NCI-H187 (cell line): ENCODE data around the gene PAQR4.
"Not testable (repeated sequence)": the region's sequence is repeated elsewhere in the genome, so short reads cannot be mapped to it uniquely, and the experiment has no call there.

Source experiments
- DNase-seq, 2 experiments: peaks; one replicate each; lab custom pipeline; 2025; lab: John Stamatoyannopoulos, UW

PAQR4 gene

DNA sequence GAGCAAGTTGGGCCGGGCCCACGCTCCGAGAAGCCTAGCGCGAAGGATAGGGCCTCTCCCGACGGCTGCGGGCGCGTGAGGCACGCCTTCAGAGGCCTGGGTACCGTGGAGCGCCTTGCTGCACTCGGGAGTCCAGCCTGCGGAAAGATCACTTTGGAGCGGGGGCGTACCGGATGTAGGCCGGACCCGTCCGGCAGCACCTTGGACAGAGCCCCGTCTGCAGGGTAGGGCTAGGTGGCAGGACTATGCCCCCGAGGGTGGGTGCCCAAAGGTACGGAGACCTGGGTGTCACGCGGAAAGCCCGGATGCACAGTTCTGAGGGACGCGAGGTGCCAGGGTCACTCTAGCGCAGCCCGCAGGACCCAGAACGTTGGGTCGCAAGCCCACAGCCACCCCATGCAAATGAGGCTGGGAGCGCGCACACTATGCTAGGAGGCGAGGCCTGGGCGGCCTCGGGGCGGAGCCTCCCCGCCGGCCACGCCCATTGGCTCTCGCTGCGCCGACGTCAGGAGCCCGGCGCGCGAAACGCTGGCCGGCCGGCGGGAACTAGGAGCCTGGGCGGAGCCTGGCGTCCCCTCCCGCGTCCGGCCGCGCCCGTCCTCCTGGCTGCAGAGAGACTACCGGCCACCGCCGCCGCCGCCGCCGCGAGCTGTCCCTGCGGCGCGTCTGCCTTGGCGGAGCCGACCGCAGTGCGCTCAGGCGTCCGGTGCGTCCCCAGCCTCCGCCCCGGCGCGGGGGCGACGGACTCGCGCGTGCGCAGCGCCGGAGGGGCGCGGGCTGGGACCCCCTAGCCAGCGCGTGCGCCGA is at the start of gene PAQR4:
TSS of gene PAQR4 (plus strand) at position 611 of the 807 bp plus-strand sequence. CDS start 327 bp downstream, outside the sequence.
- DNase-seq, result peak; percentile 92 to 95

DNA sequence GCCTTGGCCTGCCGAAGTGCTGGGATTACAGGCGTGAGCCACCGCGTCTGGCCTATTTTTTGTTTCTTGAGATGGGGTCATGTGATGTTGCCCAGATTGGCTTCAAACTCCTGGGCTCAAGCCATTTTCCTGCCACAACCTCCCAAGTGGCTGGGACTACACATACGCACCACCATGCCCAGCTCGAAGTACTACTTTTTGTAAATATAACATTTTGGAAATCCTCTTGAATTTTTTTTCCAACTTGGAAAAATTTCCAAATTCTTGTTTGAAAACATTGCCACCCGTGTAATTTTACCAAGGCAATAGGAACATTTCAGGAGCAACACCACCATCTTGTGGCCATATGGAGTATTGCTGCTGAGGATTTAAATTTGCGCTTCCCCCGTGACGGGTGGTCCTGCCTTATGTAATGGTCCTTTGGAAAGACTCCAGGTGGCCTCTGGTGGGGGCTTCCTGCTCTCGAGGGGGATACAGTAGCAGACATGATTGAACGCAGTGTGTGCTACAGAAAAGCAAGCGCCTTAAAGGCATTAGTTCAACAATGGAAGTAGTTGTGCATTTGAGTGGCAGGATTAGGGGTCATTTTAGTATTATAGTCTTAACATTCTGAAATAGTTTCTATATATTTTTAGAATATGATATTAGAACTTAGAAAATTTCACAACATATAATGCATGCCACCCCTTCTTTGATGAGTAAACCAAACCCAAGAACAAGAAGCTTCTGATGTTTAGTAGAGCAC is 49.5 kb upstream of the PAQR4 start:
- DNase-seq, result peak in 1 of 2 experiments; percentile 60

DNA sequence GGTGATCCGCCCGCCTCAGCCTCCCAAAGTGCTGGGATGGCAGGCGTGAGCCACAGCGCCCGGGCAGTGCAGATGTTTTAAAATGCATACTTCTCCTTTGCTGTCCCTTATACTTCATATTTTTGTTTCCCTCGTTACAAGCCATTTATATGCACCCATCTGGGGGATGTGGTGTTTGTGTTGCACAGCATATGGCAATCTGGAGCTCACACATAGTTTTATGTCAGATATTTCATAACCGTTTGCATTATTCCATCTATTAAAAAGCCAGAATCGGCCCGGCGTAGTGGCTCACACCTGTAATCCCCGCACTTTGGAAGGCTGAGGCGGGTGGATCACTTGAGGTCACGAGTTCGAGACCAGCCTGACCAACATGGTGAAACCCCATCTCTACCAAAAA is 45.7 kb upstream of the PAQR4 start:
- DNase-seq, result no peak

DNA sequence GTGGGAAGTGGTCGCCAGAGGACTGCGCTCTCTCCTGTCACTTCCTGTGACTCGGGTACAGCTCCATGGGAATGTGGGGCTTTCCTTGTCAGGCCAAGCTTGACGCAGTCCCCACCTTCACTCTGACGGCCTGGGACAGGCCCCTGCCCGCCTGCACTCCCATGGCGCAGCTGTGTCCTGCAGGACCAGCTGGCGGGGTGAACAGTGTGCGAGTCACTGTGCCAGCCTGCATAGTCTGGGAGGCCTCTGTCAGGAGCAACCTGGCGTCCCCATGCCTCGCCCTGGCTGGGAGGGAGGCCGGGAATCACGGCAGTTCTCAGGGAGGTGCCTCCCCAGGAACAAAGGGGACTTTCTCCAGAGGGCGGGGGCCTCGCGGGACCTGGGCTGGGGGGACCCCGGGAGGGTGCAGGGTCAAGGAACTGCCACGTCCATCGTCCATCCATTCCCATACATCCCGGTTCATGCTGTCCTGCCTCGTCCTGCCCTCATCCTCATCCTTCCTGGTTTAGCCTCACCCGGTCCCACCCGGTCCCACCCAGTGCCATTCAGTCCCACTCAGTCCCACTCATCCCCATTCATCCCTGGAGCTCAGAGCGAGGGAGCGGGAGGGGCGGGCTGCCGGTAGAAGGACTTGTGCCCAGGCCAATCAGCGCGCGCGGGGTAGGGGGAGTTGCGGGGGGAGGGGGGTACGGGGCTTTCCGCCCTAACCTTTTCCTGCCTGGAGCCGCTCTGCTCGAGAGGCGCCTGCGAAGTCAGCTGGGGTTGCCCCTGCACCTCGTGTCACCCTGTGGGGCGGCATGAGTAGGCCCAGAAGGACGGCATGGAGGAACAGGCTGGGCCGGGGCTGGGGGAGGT is 44.0 kb upstream of the PAQR4 start:
- DNase-seq, result no peak

DNA sequence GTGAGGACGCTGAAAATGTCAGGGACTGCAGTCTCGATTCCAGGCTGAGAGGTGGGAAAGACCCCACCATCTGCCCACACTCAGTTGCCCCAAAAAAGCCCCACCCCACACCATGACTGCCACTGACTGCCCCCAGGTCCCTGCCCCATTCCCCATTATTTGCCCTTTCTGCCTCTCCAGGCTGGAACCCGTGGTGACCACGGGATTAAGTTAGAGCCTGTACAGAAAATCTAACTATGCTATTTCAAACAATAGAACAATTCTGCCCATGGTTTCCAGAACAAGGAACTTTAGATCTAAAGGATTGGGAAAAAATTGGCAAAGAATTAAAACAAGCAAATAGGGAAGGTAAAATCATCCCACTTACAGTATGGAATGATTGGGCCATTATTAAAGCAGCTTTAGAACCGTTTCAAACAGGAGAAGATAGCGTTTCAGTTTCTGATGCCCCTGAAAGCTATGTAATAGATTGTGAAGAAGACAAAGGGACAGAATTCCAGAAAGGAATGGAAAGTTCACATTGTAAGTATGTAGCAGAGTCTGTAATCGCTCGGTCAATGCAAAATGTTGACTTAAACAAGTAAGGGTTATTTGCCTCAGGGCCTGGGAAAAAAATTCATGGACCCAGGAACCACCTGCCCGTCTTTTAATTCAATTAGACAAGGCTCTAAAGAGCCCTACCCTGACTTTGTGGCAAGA is 43.0 kb upstream of the PAQR4 start:
- DNase-seq, result no peak

DNA sequence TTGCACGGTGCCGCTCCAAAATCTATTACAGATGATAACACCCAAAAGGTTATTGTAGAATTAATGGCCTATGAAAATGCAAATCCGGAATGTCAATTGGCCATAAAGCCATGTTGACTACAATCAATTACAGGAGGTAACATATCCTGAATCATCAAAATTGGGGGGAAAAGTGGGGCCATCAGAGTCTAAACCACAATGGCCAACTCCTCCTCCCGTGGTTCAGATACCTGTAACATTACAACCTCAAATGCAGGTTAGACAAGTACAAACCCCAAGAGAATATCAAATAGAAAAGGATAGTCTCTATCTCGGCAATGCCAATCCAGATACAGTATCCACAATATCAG is 42.5 kb upstream of the PAQR4 start:
- no peak for DNase-seq

DNA sequence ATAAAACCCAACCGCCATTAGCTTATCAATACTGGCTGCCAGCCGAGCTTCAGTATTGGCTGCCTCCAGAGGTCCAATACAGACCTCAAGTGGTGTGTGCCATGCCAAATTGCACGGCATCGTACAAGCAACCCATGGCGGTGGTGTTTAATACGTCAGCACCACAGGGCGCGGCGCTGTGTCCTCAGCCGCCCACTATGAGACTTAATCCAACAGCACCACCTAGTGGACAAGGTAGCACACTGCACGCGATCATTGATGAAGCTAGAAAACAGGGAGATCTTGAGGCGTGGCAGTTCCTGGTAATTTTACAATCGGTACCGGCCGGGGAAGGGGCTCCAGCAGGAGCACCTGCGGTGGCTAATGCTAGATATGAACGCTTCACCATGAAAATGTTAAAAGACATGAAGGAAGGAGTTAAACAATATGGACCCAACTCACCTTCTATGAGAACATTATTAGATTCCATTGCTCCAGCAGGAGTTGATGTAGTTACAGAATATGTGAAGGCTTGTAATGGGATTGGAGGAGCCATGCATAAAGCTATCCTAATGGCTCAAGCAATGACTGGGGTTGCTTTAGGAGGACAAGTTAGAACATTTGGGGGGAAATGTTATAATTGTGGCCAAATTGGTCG is 42.0 kb upstream of the PAQR4 start:
- DNase-seq, result peak; percentile 93

DNA sequence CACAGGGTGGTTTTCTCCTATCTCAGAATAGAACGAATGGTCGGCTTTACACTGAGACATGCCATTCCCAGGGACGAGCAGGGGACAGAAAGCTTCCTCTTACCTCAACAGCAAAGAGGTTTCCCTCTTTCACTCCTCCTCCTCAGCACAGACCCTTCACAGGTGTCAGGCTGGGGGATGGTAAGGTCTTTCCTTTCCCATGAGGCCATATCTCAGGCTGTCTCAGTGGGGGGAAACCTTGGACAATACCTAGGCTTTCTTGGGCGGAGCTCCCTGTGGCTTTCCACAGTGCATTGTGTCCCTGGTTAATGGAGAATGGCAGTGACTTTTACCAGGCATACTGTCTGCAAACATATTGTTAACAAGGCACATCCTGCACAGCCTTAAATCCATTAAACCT is 41.0 kb upstream of the PAQR4 start:
- DNase-seq, result not testable (repeated sequence)

DNA sequence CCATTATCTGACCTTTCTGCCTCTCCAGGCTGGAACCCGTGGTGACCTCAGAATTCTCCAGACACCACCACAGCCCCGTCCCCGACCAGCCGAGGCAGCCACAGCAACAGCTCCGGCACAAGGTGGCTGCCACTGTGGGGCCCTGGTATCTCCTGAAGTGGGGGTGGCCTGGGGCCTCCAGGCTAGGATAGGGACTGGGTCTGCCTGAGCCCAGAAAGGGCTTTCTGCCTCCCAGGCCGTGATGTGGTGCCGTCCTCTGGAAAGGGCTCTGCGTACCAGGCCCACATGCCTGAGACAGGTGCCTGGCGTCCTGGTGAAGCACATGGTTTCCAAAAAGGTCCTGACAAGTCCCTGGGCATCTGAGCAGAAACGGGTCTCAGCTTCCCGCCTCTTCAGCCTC is 40.4 kb upstream of the PAQR4 start:
- no peak for DNase-seq

DNA sequence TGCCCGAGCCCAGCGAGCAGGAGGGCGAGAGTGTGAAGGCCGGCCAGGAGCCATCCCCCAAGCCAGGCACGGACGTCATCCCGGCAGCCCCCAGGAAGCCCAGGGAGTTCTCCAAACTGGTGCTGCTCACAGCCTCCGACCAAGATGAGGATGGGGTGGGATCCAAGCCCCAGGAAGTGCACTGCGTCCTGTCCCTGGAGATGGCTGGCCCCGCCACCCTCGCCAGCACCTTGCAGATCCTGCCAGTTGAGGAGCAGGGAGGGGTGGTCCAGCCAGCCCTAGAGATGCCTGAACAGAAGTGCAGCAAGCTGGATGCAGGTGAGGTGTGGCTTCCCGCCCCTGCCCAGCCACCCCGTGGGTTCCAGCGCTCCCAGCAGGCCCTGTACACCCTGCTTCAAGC is 39.5 kb upstream of the PAQR4 start:
- DNase-seq, result no peak

DNA sequence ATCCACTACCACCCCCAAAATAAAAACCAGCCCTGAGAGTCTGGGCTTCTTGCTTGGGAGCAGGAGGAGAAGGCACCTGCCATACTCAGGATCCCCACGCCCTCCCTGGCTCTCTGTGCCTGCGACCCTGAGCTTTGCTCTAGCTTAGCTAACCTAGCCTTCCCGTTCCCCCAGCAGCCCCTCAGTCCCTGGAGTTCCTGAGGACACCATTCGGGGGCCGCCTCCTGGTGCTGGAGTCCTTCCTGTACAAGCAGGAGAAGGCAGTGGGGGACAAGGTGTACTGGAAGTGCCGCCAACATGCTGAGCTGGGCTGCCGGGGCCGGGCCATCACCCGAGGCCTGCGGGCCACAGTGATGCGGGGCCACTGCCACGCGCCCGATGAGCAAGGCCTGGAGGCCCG is 38.9 kb upstream of the PAQR4 start:
- no peak for DNase-seq

DNA sequence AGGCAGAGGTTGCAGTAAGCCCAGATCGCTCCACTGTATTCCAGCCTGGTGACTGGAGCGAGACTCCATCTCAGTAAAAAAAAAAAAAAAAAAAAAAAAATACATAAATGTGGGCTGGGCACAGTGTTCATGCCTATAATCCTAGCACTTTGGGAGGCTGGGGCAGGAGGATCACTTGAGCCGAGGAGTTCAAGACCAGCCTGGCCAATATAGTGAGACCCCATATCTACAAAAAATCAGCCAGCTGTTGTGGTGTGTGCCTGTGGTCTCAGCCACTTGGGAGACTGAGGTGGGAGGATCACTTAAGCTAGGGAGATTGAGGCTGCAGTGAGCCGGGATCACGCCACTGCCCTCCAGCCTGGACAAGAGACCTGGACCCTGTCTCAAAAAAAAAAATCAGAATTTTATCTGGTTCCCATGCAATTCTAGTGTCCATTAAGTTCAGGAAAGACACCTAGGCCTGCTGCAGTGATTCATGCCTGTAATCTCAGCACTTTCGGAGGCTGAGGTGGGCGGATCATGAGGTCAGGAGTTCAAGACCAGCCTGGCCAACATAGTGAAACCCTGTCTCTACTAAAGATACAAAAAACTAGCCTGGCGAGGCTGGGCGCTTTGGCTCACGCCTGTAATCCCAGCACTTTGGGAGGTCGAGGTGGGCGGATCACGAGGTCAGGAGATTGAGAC is 37.8 kb upstream of the PAQR4 start:
- DNase-seq, result not testable (repeated sequence)

DNA sequence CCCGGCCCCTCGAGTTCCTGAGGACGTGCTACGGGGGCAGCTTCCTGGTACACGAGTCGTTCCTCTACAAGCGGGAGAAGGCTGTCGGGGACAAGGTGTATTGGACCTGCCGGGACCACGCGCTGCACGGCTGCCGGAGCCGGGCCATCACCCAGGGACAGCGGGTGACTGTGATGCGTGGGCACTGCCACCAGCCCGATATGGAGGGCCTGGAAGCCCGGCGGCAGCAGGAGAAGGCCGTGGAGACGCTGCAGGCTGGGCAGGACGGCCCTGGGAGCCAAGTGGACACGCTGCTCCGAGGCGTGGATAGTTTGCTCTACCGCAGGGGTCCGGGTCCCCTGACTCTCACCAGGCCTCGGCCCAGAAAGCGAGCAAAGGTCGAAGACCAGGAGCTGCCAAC is 36.0 kb upstream of the PAQR4 start:
- DNase-seq, result no peak

DNA sequence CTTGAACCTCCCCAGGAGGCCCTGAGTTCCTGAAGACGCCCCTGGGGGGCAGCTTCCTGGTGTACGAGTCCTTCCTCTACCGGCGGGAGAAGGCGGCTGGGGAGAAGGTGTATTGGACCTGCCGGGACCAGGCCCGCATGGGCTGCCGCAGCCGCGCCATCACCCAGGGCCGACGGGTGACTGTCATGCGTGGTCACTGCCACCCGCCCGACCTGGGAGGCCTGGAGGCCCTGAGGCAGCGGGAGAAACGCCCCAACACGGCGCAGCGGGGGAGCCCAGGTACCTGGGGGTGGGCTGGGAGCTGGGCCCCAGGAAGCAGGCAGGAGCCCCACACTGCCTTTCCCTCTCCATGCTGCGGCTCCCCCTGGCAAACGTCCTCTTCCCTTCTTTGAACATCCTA is 35.4 kb upstream of the PAQR4 start:
- DNase-seq, result no peak

DNA sequence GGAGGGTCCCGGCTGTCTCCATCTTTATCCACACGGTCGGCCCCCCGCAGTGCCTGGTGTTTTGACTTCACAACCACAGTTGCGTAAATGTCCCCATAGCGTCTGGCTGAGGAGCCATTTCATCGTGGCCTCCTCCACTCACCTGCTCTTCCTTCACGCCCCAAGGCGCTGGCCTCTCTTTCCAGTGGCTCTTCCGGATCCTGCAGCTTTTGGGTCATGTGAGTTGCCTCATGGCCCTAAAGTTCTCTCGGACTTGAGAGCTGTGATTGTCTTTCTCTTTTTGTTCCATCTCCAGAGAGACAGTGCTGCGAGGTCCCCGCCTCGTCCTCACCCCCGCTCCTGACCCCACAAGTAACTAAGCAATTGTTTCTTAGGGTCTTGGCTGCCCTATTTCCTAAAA is 34.7 kb upstream of the PAQR4 start:
- DNase-seq, result no peak

DNA sequence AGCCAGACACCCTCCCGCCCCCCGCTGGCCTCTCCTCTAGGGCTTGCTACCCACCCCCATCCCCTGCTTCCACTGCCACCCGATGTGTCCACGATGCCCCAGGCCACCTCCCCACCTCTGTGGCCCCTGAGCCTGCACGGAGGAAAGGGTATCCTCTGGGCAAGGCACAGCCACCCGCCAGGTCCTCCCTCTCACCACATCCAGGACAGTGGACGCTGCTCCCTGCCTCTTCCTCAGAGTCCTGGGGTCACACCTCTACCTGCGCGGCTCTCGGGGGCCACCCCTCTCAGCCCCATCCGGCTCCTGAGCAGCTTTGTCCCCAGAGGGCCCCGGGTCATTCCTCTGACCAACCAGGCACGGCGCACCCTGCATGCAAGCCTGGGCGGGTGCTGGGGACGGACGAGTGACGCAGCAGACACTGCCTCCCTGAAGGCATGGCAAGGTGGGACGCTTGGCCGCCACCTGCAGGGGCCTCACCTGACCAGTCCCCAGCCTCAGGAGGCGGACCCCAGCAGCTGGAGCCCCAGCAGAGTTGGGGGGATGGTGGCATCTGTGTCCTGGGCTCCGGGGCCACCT is 32.6 kb upstream of the PAQR4 start:
- no peak for DNase-seq

DNA sequence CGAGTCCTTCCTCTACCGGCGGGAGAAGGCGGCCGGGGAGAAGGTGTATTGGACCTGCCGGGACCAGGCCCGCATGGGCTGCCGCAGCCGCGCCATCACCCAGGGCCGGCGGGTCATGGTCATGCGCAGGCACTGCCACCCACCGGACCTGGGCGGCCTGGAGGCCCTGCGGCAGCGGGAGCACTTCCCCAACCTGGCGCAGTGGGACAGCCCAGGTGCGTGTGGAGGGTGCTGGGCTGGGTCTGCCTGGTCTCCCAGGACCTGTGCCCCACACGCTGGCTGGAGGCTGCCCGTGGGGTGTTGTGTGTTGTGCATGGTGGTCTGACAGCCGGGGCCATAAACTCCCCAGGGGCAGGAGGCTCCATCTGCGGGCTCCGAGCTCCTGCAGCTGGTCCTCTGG is 32.0 kb upstream of the PAQR4 start:
- DNase-seq, result no peak

DNA sequence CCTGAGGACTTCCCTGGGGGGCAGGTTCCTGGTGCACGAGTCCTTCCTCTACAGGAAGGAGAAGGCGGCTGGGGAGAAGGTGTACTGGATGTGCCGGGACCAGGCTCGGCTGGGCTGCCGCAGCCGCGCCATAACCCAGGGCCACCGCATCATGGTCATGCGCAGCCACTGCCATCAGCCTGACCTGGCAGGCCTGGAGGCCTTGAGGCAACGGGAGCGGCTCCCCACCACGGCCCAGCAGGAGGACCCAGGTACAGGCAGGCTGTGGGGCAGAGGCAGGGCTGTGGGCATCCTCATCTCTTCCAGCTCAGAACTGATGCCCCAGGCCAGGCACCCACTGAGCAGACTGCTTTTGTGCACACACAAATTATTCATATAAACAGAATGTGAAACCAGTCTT is 30.9 kb upstream of the PAQR4 start:
- no peak for DNase-seq

DNA sequence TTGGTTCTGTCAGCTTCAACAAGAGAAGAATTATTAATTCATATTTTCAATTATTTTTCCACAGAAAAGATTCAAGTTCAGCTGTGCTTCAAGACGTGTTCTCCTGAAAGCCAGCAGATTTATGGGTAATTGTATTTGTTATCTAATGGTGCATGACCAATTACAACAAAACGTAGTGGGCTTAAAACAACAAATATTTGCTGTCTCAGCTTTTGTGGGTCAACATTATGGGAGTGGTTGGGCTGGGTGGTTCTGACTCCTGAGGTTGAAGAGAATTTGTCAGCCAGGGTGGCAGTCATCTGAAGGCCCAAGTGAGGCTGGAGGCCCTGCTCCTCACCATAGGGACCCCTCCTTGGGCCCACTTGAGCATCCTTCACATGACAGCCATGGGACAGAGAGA is 29.2 kb upstream of the PAQR4 start:
- no peak for DNase-seq

DNA sequence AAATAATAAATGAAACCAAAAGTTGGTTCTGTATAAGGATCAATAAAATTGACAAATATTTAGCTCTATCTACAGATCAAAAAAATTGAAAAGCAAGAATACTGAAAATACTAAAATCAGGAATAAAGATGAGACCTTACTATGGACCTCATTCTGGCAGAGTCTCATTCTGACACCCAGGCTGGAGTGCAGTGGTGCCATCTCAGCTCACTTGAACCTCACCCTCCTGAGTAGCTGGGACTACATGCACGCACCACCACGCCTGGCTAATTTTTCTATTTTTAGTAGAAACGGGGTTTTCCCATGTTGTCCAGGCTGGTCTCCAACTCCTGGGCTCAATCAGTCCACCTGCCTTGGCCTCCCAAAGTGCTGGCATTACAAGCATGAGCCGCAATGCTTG is 27.1 kb upstream of the PAQR4 start:
- DNase-seq, result no peak

DNA sequence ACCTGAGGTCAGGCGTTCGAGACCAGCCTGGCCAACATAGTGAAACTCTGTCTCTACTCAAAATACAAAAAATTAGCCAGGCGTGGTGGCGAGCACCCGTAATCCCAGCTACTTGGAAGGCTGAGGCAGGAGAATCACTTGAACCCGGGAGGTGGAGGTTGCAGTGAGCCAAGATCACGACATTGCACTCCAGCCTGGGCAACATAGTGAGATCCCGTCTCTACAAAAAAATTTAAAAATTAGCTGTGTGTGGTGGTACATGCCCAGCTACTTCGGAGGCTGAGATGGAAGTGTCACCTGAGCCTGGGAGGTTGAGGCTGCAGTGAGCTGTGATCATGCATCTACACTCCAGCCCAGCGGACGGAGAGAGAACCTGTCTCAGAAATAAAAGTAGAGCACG is 25.4 kb upstream of the PAQR4 start:
- DNase-seq, result not testable (repeated sequence)
